Breast epithelium (tissue), 4 donors: ENCODE data around the gene PMFBP1. TPM values are rescaled to one million over a fixed set of nuclear protein-coding genes. Genes with fewer than 3 reads are reported as not detected.

Experiments used
- DNase-seq, 2 donors: peaks; one replicate each; pipeline ENCODE4 v3.0.0-alpha.2; 2019; ENCODE audit warnings: low spot score in 2 of 2
- H3K27ac ChIP-seq, 2 donors: fragments of 200-600 bp; sonication (generic) in 1 of 2; one replicate each; pipeline ENCODE4 v1.5.1; 2016 to 2019; ENCODE audit warnings: mild to moderate bottlenecking in 1 of 2
- H3K27me3 ChIP-seq, 2 donors: fragments of 200-600 bp; sonication (generic) in 1 of 2; one replicate each; pipeline versions ENCODE4 v1.5.1 to v1.6.0; 2017 to 2019; ENCODE audit warnings: control low read depth in 1 of 2, mild to moderate bottlenecking in 1 of 2
- H3K36me3 ChIP-seq: fragments of 200-600 bp; one replicate; pipeline ENCODE4 v1.5.1; 2019
- H3K4me1 ChIP-seq, 2 donors: fragments of 200-600 bp; sonication (generic); one replicate each; pipeline ENCODE4 v1.5.1; 2016 to 2019; ENCODE audit warnings: control low read depth in 1 of 2
- H3K4me3 ChIP-seq, 3 donors: fragments of 200-600 bp; sonication (generic); 1 replicate in 2 of 3; 2 replicates in 1 of 3; pipeline ENCODE4 v1.5.1; 2016 to 2019; ENCODE audit warnings: mild to moderate bottlenecking in 3 of 3, moderate library complexity in 2 of 3
- H3K9me3 ChIP-seq, 2 donors: fragments of 200-600 bp; sonication (generic) in 1 of 2; one replicate each; pipeline ENCODE4 v1.5.1; 2016 to 2019; ENCODE audit warnings: control low read depth in 1 of 2
- POLR2A ChIP-seq: fragments of 450-650 bp; IDR thresholded peaks from one replicate; pipeline ENCODE4 v1.6.1; 2016; ENCODE audit warnings: antibody characterized with exemption, mild to moderate bottlenecking, moderate library complexity
- POLR2AphosphoS5 ChIP-seq, 3 donors: sonication (generic); formaldehyde crosslinking; IDR thresholded peaks; one replicate each; pipeline ENCODE4 v1.6.1; 2017; ENCODE audit warnings: antibody characterized with exemption in 3 of 3
- intact Hi-C: fragments of 100-400 bp; cut with DNase I; formaldehyde crosslinking; loops from one replicate; pipeline ENCODE4 v1.15.1; 2023; ENCODE audit warnings: low total_unique reads
- total RNA-seq, 3 donors: library from RNA; depleted of rRNA; stranded (reverse); fragments of >200 nt; gene quantifications; one replicate each; pipeline ENCODE4 v1.1.0, GENCODE V29; 2016
- TF ChIP-seq, protein P1 (sequence below), 3 donors: fragments of 450-650 bp; IDR thresholded peaks; one replicate each; pipeline ENCODE4 v1.5.1; 2016 to 2017; ENCODE audit warnings: antibody characterized with exemption in 3 of 3, mild to moderate bottlenecking in 3 of 3, moderate library complexity in 3 of 3

PMFBP1 gene
- total RNA-seq, 3 donors from 2014 or later, result 0.33 to 2.2 (median 1.8) TPM

- Histone ChIP-seq H3K27ac (no peak overlapping the region), H3K36me3 (no peaks in the 10 kb centered on the region), H3K9me3 (no peaks in the 10 kb centered on the region), H3K4me3 (no peak overlapping the region), H3K4me1 (no peaks in the 10 kb centered on the region), H3K27me3 (no peaks in the 10 kb centered on the region)
- intact Hi-C loops, result no loop called here
- TF ChIP-seq POLR2AphosphoS5 (IDR thresholded peaks at IDR 0.05) (no peak), POLR2A (no peak)
- TF ChIP-seq, protein P1, sequence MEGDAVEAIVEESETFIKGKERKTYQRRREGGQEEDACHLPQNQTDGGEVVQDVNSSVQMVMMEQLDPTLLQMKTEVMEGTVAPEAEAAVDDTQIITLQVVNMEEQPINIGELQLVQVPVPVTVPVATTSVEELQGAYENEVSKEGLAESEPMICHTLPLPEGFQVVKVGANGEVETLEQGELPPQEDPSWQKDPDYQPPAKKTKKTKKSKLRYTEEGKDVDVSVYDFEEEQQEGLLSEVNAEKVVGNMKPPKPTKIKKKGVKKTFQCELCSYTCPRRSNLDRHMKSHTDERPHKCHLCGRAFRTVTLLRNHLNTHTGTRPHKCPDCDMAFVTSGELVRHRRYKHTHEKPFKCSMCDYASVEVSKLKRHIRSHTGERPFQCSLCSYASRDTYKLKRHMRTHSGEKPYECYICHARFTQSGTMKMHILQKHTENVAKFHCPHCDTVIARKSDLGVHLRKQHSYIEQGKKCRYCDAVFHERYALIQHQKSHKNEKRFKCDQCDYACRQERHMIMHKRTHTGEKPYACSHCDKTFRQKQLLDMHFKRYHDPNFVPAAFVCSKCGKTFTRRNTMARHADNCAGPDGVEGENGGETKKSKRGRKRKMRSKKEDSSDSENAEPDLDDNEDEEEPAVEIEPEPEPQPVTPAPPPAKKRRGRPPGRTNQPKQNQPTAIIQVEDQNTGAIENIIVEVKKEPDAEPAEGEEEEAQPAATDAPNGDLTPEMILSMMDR (IDR thresholded peaks at IDR 0.05), result no peak
- no peak for DNase-seq
Measured at GRCh38 chr16:72171236-72171635, 719 bp downstream of the PMFBP1 start.

DNA sequence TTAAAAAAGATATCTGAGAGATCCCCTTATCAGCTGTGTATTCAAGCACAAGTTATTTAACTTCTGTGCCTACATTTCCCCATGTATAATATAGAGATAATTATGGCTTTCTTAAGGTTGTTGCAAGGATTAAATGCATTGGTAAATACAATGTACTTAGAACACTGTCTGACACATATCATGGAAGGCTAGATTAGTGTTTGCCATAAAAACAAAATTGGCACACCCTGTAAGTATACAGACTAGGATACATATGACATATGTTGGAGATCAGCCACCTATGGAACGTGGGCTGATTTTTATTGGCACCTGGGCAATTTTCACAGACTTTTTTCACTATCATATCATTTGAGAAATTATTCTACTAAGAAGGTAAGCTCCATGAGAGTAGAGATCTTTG is 2.2 kb downstream of the PMFBP1 start:
- intact Hi-C loops, result no loop called here
- TF ChIP-seq, protein P1 (IDR thresholded peaks at IDR 0.05), result no peak
- TF ChIP-seq POLR2AphosphoS5 (IDR thresholded peaks at IDR 0.05) (no peak), POLR2A (no peak)
- H3K4me3 ChIP-seq, result no peak overlapping the region
- H3K9me3 ChIP-seq, result no peaks in the 10 kb centered on the region
- no peaks in the 10 kb centered on the region for H3K36me3 ChIP-seq
- no peaks in the 10 kb centered on the region for H3K27me3 ChIP-seq
- H3K4me1 ChIP-seq, result no peaks in the 10 kb centered on the region
- no peak overlapping the region for H3K27ac ChIP-seq
- DNase-seq, result no peak

- Histone ChIP-seq H3K9me3 (no peaks in the 10 kb centered on the region), H3K4me1 (no peaks in the 10 kb centered on the region), H3K4me3 (no peak overlapping the region), H3K27ac (no peak overlapping the region), H3K27me3 (no peaks in the 10 kb centered on the region), H3K36me3 (no peaks in the 10 kb centered on the region)
- DNase-seq, result no peak
- TF ChIP-seq, protein P1 (IDR thresholded peaks at IDR 0.05), result no peak
- no peak for TF ChIP-seq POLR2AphosphoS5 (IDR thresholded peaks at IDR 0.05)
- TF ChIP-seq POLR2A, result no peak
- intact Hi-C loops, result no loop called here
Measured at GRCh38 chr16:72168365-72168764, 3.6 kb downstream of the PMFBP1 start.

- H3K27ac ChIP-seq, result no peak overlapping the region
- TF ChIP-seq, protein P1 (IDR thresholded peaks at IDR 0.05), result no peak
- TF ChIP-seq POLR2A, result no peak
- no peak for TF ChIP-seq POLR2AphosphoS5 (IDR thresholded peaks at IDR 0.05)
- H3K4me3 ChIP-seq, result no peak overlapping the region
- no peaks in the 10 kb centered on the region for H3K4me1 ChIP-seq
- DNase-seq, result no peak
- H3K27me3 ChIP-seq, result no peaks in the 10 kb centered on the region
- no peaks in the 10 kb centered on the region for H3K36me3 ChIP-seq
- intact Hi-C loops, result no loop called here
- no peaks in the 10 kb centered on the region for H3K9me3 ChIP-seq
Measured at GRCh38 chr16:72166954-72167561, 4.9 kb downstream of the PMFBP1 start.

- intact Hi-C loops, result no loop called here
- no peak for TF ChIP-seq POLR2AphosphoS5 (IDR thresholded peaks at IDR 0.05)
- TF ChIP-seq, protein P1 (IDR thresholded peaks at IDR 0.05), result no peak
- no peak for TF ChIP-seq POLR2A
- Histone ChIP-seq H3K36me3 (no peaks in the 10 kb centered on the region), H3K4me3 (no peak overlapping the region), H3K4me1 (no peaks in the 10 kb centered on the region), H3K27me3 (no peaks in the 10 kb centered on the region), H3K9me3 (no peaks in the 10 kb centered on the region), H3K27ac (no peak overlapping the region)
- DNase-seq, result no peak
Measured at GRCh38 chr16:72166151-72166550, 5.8 kb downstream of the PMFBP1 start.
